Activated T-helper 9 cell treated with anti-CD3 and anti-CD28 coated beads, Interleukin-2, amount 50 U/mL, for 16 hours (primary cell): Measurements from ENCODE around the gene EEIG2.
"Not testable (repeated sequence)": the region's sequence is repeated elsewhere in the genome, so short reads cannot be mapped to it uniquely, and the experiment has no call there.

ENCODE experiments used
- DNase-seq: peaks from one replicate; pipeline ENCODE4 v3.0.0-alpha.2; 2020; ENCODE audit warnings: low read depth

EEIG2 gene

DNA sequence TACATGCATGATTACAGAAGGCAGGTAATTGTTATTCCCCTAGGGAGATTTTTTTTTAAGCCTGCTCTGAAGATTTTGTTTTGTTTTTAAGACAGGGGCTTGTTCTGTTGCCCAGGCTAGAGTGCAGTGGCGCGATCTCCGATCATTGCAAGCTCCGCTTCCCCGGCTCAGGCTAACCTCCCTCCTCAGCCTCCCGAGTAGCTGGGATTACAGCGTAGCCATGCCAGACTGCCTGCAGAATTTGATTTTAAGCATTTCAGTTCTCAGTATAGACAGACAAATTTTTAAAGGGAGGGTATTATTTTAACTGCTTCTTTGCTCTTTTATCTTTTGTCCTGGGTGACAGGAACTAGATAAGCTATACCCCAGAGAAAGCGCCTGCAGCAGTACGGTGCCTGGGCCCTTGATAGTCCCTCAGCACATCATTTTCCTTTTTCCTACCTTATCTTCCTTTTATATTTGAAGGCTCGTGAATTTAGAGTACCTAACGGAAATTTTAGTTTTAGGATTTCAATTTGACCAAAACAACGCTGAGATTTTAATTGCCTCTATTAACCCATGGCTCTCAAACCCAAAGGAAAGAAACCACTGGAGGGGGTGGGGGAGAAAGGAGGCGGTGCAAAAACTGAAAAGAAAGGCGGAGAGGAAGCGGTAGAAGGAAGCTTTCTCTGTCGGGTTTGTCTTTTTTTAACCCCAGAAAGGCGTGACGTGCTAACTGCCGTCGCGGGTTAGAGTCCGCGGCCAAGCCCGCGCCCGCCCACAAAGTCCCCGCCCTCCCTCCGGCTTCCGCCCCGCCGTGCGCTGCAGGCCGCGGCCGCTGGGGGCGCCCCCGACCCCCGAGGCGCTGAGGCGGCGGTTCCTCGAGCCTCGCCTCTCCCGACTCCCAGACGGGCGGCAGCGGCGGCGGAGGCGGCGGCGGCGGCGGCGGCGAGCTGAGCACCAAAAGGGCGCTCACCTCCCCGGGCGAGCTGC, at the start of gene EEIG2:
Gene EEIG2 (plus strand): TSS at position 886 of the 972 bp plus-strand sequence. CDS start 329 bp downstream, outside the sequence.
- DNase-seq = peak; percentile 86

DNA sequence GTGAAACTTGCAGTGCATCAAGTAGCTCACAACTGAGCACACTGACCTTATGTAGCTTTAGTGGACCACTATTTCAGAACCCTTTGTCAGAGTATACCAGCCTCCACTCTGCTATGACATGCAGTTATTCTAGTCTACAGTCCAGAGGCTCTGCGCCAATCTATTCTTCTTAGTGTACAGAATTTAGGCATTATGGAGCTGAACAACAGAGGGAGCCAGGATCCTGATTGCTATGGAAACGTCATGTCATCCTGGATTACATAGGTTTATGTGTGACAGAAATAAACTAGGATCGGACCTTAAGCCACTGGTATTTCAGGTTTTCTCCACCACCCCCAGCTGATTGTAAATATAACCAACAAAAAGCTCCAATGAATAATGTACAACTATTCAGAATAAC, 48.1 kb upstream of the EEIG2 start:
- DNase-seq = no peak

DNA sequence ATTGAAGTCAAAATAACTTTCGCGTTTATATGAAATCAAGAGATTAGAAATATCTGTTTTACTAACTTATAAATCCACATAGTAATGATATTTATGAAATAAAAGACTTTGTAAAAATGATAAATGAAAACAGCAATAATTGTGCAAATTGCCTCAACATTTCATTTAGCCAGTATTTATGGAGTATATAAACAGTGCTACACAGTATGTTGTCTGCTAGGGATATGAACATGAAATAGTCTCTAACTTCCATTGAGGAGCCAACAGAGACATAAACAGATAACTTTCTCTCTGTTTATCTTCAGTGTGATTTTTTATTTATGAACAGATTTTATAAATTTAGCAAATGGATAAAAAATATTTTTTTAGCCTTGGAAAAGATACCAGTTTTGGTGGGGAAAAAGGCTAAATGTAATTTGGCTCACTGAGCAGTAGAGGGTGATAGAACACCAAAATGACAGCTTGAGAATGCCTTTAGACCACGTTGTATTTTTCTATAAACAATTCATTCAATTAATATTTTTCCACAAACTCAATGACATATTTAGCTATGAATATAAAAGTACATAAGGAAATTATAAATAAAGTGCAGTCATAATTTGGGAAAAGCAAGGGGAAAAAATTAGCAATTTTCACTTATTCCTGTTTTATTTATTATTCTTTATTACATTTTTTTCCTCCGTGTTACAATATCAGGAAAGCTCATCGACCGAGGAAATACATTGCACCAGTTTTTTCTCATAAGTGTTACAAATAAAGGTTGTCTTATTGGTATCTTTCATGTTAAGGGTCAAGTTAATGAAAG, 47.5 kb upstream of the EEIG2 start:
- no peak for DNase-seq

- no peak for DNase-seq
These were observed 46.9 kb upstream of the EEIG2 start for GRCh38 chr1:108513044-108513415.

DNA sequence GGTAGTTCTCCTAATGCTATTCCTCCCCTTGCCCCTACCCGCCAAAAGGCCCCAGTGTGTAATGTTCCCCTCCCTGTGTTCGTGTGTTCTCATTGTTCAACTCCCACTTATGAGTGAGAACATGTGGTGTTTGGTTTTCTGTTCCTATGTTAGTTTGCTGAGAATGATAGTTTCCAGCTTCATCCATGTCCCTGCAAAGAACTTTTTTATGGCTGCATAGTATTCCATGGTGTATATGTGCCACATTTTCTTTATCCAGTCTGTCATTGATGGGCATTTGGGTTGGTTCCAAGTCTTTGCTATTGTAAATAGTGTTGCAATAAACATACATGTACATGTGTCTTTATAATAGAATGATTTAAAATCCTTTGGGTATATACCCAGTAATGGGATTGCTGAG, 46.0 kb upstream of the EEIG2 start:
- DNase-seq = not testable (repeated sequence)

DNA sequence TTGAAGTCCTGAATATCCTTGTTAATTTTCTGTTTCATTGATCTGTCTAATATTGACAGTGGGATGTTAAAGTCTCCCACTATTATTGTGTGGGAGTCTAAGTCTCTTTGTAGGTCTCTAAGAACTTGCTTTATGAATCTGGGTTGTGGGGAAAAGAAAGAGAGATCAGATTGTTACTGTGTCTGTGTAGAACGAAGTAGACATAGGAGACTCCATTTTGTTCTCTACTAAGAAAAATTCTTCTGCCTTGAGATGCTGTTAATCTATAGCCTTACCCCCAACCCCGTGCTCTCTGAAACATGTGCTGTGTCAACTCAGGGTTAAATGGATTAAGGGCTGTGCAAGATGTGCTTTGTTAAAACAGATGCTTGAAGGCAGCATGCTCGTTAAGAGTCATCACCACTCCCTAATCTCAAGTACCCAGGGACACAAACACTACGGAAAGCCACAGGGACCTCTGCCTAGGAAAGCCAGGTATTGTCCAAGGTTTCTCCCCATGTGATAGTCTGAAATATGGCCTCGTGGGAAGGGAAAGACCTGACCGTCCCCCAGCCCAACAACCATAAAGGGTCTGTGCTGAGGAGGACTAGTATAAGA, 42.5 kb upstream of the EEIG2 start:
- not testable (repeated sequence) for DNase-seq

- DNase-seq = no peak
These were observed 37.9 kb upstream of the EEIG2 start for GRCh38 chr1:108521990-108522393.

DNA sequence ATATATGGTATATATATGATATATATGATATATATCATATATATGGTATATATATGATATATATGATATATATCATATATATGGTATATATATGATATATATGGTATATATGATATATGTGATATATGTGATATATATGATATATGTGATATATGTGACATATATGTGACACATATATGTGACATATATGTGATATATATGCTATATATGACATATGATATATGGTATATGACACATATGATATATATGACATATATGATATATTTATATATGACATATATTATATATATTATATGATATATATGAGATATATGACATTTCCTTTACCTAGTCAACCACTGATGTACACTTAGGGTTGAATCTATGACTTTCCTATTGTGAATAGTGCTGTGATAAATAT, 36.1 kb upstream of the EEIG2 start:
- no peak for DNase-seq

DNA sequence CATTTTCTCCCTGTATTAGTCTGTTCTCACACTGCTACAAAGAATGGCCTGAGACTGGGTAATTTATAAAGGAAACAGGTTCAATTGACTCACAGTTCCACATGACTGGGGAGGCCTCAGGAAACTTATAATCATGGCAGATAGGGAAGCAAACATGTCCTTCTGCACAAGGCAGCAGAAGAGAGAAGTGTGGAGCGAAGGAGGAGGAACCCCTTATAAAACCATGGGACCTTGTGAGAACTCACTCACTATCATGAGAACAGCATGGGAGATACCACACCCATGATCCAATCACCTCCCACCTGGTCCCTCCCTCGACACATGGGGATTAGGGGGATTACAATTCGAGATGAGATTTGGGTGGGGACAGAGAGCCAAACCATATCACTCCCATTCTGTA, 35.2 kb upstream of the EEIG2 start:
- no peak for DNase-seq

- no peak for DNase-seq
These were observed 32.8 kb upstream of the EEIG2 start for GRCh38 chr1:108527135-108527534.

DNA sequence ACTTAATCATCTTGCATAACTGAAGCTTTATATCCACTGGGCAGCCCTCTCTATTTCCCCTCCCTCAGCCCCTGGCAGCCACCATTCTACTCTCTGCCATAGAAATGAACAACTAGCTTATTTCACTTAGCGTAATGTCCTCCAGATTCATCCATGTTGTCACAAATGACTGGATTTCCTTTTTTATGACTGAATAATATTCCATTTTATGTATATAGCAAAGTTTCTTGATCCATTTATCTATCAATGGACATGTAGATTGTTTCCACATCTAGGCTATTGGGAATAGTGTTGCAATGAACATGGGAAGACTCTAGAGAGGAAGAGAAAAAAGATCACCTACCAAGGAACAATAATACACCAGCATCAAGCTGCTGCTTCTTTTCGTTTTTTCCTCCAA, 32.1 kb upstream of the EEIG2 start:
- DNase-seq = no peak

- DNase-seq = no peak
These were observed 28.5 kb upstream of the EEIG2 start for GRCh38 chr1:108531444-108531843.

- no peak for DNase-seq
These were observed 27.2 kb upstream of the EEIG2 start for GRCh38 chr1:108532730-108533129.

- no peak for DNase-seq
These were observed 26.4 kb upstream of the EEIG2 start for GRCh38 chr1:108533351-108534083.

- DNase-seq = no peak
These were observed 25.1 kb upstream of the EEIG2 start for GRCh38 chr1:108534759-108535158.

GRCh38 chr1:108535315-108535897, 24.5 kb upstream of the EEIG2 start:
- DNase-seq = not testable (repeated sequence)

- not testable (repeated sequence) for DNase-seq
These were observed 23.9 kb upstream of the EEIG2 start for GRCh38 chr1:108536021-108536420.

GRCh38 chr1:108536791-108537190, 23.1 kb upstream of the EEIG2 start:
- not testable (repeated sequence) for DNase-seq

- DNase-seq = no peak
These were observed 21.9 kb upstream of the EEIG2 start for GRCh38 chr1:108537976-108538375.

GRCh38 chr1:108540977-108541376, 18.9 kb upstream of the EEIG2 start:
- DNase-seq = no peak

DNA sequence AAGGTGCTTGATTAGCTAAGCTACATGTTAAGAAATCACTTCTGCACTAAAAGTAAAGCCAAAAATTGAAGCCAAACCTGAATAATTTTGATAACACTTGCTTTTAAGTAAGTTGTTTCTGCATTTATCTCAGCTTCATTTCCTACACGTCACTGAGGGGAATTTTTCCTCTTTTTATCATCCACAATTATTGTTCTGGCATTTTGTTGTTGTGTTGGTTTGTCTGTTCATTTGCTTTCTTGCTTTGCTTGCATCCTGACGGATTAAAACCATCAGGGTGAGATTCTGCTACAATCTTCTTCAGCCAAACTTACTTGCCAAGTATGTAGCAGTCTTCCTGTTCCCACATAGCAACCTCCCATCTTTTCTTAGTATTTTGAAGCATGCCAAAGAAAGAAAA, 18.0 kb upstream of the EEIG2 start:
- DNase-seq = no peak
